Right kidney (tissue), 9 donors: ENCODE data around the gene SRMS.

ENCODE experiments used
- DNase-seq: peaks from one replicate; pipeline ENCODE4 v3.0.0-alpha.2; 2016
- long read RNA-seq, 8 donors: transcript quantifications; one replicate each; lab custom pipeline, GENCODE V29; 2026

Gene SRMS, protein sequence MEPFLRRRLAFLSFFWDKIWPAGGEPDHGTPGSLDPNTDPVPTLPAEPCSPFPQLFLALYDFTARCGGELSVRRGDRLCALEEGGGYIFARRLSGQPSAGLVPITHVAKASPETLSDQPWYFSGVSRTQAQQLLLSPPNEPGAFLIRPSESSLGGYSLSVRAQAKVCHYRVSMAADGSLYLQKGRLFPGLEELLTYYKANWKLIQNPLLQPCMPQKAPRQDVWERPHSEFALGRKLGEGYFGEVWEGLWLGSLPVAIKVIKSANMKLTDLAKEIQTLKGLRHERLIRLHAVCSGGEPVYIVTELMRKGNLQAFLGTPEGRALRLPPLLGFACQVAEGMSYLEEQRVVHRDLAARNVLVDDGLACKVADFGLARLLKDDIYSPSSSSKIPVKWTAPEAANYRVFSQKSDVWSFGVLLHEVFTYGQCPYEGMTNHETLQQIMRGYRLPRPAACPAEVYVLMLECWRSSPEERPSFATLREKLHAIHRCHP
- long read RNA-seq, donor 1, result 0 reads
- long read RNA-seq, donor 2, result 0 reads
- long read RNA-seq, donor 3, result 0 reads
- long read RNA-seq, donor 4, result 0 reads
- long read RNA-seq, donor 5, result 0 reads
- long read RNA-seq, donor 6, result 0 reads
- long read RNA-seq, donor 7, result 0 reads
- long read RNA-seq, donor 8, result 0 reads

DNA sequence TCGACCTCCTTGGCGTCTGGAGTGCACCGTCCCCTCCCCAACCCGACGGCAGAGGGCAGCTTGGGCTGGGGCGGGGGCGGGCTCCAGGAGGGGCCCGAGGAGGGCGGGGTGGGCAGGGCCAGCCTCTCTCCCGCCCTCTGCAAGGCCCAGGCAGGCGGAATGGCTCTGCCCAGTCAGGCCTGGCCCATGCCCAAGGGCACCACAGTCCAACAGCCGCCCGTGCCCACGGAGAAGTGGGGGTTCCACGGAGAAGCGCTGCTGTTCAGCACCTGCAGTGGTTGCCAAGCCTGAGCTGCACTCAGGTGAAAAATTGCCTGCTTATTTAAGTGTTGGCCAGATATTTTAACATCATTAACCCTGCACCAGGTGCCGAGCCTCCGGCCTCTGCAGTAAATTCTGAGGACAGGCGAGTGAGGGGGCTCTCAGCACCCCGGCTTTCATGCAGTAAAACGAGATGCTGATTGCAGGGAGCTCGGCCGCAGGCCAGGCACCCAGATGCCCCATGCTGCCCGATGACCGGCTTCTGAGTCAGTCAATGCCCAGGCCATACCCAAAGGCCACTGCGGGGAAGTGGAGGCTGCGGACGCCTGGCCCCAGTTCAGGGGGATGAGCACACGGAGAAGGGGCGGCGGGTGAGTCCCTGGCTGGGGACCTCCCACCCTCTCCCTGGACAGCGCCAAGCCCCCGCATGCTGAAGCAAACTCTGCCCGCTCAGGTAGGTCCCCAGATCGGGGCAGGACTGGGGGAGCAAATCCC is at the start of gene SRMS:
SRMS (minus strand) TSS at position 25 of the 756 bp plus-strand sequence. CDS start 286 bp downstream, outside the sequence.
- no peak for DNase-seq

DNA sequence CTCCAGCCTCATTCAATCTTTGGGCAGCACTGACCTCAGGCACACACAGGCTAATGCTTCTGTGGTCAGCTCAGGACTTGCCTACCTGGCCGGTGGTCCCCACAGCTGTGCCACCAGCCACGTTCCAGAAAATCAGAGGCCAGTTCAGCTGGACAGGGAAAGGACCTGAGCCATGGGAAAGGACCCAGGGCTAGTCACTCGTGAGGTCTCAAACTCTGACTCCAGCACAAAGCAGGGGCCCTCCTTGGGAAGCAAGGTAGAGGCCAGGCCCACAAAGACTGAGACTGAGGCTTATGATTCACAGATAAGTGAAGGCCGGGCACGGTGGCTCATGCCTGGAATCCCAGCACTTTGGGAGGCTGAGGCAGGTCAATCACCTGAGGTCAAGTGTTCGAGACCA is 48.9 kb upstream of the SRMS start:
- no peak for DNase-seq

DNA sequence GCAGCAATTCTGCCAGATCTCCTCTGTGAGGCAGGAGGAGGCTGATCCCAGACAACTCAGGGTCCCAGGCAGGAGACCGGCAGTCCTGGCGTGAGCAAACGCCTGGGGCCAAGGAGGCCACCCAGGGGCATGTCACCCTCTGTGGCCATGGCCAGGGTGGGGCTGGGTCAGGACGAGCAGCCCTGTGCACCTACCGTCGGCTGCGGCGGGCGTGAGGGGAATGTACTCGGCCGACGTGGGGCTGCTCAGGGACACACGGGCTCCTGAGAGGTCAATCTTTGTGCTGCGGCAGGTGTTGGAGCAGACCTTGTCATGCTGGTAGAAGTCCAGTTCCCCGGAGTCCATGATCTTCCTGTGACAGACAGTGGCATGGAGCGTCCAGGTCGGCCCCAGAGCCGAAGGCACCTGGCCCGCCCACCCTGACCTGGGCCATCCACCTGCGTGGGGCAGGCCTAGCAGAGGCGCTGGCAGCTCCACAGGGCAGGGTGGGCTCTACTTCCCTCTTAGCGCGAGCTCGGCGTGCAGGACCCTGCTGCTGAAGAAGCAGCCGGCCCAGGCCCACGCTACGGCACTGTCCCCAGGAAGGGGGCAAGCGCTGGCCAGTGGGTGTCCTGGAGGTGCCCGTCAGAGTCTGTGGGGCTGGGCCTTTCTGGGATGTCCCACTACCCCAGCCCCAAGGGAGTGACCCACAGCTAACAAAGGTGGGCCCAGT is 48.0 kb upstream of the SRMS start:
- no peak for DNase-seq

DNA sequence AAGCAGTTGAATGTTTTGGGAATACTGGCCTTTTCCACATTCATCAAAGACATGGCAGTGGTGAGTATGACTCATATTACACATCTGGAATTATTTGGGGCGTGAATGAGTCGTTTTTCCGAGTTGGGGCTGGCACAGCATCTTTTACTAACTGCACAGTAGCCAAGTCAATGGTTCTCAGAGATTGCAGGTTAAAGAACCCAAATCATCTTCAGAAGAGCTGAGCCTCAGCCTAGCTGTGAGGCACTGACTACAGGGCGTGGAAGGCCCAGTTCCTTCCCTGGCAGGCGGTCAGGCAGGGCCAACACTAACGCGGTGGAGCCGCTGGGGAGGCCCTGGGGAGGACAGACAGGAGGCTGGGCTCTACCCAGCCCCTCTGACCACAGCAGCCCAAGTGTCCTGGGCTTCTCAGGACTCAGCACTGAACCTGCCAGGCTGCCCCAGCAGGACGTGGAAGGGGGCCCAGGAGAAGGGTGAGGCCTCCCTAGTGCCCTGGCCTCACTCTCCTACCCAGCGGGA is 46.6 kb upstream of the SRMS start:
- DNase-seq, result no peak

DNA sequence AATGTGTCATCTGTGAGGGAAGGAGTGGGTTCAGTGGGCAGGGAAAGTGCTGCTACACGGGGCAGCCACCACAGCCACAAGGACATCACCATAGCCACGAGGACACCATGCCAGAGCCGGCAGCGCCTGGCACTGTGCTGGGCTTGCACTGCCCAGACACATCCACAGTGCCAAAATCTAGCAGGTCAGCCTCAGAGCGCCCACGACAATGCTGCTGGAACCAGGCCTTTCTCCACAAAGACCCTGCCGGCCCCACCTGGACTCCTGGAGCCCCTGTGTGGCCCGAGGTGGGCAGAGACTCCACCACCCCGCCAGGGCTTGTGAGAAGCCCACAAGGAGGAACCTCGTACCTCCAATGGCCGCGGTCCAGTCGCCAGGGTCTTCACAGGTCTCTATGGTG is 45.1 kb upstream of the SRMS start:
- DNase-seq, result no peak

DNA sequence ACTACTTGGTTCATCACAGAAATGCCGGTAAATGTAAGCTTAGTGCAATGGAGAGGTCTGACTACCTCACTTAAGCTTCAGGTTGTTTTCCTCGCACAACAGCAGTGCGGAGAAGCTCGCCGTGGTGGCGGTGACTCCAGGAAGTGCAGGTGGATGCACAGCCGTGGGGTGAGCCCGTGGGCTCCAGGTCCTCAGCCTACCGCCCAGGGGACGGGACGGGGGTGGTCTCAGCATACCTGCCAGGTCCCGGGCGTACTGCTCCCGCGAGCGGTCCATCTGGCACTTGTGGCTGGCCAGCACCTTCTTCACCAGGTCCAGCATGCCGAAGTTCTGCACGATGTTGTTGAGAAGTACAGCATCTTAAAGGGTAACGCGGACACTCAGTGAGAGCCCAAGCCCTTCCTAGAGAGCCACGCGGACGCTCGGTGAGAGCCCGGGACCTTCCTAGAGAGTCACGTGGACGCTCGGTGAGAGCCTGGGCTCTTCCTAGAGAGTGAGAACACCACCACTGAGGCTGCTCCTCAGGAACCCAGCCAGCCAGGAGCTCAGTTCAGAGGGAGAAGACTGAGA is 44.3 kb upstream of the SRMS start:
- no peak for DNase-seq

DNA sequence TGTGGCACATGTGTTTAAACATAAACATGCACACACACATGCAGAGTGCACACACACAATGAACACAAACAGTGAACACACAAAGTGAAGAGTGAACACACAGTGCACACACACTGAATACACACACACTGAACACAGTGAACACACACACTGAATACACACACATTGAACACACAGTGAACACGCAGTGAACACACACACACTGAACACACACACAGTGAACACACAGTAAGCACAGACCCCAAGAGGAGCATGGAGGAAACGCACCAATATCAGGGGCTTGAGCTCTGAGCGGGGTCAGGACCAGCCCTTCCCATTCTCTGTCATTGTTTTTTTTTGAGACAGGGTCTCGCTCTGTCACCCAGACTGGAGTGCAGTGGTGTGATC is 43.6 kb upstream of the SRMS start:
- no peak for DNase-seq

DNA sequence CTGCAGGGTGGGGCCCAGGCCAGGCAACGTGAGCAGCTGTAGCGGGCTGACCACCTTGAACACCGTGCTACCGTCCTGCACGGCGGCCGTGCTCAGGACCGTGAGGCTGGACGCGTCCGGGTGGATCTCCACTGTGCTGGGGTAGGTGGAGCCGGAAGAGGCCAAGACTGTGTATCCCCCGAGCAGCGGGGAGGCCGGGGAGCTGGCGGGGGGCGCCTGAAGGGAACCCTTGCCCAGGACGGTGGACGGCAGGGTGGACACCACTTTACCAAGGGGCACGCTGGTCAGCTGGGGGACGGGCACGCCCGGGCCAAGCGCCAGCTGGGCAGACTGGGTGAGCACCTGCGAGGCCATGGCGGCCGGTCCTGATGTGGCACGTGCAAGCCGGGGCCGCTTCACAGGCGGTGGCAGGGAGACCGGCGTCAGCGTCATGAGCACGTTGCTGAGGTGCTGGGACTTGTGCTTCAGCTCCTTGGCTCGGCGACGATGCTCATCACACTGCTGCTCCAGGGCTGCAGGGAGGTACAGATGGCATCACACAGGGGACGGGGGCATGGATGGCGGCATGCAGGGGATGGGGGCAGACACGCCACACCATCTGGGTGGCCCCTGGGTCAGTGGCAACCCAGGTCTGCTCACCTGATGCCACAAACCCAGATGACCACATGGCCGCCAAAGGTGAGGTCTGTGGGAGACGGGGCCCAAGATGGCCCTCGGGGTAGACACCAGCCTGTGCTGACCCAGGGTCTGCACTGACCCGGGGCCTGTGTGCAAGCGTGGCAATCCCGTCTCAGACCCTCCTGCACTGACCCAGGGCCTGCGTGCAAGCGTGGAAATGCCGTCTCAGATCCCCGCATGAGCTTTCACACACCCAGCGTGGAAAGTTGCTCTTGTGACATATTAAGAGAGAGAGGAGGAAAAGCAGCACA is 42.9 kb upstream of the SRMS start:
- DNase-seq, result no peak

DNA sequence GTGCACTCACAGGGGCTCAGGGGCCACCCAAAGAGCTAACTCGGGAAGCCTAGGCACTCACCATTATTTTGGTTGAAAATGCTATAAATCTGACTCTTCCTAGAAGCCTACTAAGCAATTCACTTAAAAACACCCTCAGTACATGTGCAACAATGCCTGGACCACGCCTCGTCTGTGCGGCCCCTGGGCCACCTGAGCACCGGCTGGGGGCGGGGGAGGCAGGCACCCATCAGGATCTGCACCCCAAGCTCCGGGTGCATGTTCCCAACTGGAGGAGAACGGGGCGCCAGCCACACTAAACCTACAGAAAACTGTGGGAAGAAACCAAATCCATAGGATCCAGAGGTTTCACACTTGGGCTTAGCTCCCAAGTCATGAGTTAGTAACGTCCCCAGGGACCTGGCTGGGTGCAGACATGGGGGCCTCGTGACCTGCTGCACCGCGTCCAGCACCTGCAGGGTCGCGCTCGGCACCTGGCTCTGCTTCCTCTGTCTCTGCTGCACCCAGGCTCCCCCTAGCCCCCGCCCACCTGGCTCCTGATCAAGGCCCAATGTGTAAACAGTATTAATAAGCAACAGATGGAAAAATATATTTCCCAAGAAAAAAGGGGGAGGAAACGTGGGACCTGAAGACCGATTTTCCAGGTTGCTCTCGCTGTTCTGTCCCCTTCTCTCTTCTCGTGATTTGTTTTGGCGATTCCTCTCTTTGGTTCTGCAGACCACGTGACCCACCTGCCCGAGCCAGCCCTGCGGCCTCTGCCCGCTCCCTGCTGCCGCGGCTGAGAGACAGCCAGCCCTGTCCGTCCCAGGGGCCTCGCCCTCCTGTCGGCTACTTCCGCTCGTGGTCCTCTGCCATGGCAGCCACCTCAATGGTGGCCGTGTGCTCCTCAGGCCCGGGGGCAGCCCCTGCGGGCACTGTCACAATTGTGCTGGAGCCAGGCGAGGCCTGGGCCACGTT is 42.0 kb upstream of the SRMS start:
- DNase-seq, result no peak

DNA sequence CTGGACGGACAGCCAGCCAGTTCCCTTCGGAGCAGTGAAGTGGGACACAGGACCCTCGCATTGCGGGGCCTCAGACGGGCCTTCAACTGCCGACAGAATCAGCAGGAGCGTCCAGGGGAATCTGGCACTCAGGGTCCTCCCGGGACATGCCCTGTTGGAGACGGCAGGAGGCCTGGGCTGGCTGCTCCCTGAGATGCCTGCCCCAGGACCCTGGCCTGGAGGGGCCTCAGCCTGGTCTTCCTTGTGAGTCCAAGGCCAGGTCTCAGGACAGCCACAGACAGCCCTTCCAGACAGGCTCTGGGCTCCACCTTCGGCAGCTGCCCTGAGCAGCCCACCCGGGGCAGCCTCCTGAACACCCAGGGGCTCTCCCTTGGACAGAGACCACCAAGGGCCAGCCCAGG is 41.1 kb upstream of the SRMS start:
- no peak for DNase-seq

DNA sequence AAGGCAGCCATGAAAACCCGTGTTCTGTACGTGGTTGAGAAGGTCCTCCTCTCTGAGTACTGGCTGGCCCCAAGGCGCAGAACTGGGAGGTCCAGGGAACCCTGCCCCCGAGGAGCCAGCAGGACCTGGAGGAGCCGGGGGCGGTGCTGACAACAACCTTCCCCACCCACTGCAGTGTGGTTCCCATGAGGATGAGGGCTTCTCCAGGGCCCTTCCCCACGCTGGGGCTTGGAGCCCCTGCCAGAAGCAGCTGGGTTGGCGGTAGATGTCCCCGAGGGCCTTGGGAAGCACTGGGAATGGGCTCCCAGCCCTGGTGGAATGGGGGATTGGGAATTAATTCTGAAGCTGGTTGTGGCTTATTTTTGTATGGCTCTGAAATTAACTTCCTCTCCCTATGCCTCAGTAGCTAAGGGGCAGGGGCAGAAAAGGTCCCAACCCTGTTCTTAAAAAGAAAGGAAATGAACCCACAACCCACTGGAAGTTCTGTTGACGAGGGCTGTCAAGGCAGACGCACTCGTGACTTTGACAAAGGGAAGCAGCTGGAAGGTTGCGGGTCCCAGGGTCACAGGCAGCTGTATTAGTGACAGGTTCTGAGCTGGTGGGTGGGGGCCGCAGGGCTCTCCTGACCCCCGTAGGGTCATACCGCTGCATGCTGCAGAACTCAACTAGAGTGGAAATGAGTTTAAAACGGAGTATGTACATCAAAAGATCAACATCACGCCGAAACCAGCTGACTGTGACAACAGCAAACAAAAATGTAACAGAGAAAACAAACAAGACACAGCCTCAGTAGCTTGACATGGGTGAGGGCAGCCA is 40.4 kb upstream of the SRMS start:
- no peak for DNase-seq

DNA sequence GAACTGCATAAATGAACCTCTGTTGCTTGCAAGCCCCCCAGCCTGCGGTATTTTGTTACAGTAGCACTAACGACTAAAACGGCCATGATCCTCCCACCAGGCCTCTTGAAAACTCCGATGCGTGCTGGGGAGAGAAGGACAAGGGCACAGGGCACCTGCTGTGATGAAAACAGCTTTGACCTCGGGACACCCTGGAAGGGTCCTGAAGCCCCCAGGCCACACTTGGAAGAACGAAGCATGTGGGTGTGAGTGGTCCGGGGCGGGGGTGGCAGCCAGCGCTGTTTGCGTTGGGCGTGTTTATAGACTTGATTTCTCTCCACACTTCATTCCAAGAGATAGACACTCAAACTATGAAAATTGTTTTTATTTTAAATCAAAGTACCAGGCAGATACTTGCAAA is 39.7 kb upstream of the SRMS start:
- no peak for DNase-seq

DNA sequence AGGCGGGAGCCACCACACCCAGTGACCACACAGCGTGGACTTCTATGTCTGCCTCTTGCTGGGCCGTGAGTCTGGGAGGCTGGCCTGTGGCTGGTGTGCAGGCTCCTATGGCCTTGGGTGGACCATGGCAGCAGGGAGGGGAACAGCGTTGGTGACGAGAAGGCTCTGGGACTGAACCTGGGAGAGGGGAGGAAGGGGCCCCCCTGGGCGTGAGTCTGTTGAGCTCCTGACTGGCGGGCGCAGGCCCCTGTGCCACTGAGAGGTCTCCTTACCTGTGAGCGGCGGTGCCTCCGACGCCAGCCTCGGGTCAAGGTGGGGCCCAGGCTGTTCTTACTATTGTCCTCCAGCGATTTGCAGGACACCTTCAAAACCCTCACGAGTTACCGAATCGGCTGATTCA is 39.2 kb upstream of the SRMS start:
- DNase-seq, result no peak

DNA sequence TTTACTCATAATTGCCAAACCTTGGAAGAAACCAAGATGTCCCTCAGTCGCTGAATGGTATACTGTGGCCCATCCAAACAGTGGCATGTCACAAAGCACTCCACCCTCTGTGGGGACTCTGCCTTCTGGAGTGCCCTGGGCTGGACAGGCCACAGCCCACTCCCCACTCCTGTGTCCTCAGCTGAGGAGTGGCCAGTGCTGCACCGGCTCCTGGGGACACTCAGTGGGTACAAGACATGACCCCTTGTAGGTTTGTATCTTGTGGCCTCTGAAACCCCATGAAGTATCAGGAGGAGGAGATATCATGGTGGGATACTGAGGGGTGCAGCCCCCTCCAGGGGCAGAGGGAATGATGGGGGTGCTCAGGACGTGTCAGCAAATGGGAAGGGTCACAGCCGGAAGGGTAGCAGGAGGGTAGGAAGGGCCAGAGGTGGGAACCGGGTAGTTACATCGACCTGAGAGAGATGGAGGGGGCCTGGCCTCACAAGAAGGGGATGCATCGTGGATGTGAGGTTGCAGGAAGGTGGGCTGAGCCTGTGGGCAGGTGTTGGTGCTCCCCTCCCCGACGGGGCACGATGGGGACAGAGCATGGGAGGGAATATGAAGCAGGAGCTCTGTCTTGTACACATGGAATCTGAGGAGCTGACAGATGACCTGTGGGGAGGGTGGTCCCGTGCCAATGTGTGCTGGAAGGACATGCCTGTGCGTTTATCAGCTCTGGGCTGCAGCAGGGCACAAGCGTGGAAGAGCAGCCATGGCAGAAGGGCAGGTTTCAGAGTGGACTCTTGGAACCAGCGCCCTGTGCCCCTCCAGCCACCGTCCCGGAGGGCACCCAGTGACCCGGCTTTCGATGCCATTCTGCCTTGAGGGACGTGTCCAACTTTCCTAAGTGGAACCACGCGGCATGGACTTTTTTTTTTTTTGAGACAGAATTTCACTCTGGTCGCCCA is 38.3 kb upstream of the SRMS start:
- no peak for DNase-seq

DNA sequence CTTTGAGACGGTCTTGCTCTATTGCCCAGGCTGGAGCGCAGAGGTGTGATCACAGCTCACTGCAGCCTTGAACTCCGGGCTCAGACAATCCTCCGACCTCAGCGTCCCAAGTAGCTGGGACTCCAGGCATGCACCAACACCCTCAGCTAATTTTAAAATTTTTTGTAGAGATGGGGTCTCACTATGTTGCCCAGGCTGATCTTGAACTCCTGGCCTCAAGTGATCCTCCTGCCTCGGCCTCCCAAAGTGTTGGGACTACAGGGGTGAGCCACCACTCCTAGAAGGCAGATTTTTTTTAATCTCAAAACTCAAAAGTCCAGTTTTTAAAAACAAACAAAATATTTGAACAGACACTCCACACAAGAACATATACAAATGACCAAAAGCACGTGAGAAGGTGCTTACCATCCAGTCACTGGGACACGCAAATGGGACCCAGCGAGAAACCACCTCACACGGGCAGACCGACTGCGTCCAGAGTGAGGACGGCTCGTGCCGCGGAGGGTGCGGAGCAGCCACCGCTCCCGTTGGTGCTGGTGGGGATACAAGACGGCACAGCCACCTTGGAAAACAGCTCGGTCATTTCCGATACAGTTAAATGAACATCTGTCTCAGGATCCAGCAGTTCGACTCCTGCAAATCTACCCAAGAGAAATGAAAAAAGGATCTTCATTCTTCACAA is 35.0 kb upstream of the SRMS start:
- no peak for DNase-seq

DNA sequence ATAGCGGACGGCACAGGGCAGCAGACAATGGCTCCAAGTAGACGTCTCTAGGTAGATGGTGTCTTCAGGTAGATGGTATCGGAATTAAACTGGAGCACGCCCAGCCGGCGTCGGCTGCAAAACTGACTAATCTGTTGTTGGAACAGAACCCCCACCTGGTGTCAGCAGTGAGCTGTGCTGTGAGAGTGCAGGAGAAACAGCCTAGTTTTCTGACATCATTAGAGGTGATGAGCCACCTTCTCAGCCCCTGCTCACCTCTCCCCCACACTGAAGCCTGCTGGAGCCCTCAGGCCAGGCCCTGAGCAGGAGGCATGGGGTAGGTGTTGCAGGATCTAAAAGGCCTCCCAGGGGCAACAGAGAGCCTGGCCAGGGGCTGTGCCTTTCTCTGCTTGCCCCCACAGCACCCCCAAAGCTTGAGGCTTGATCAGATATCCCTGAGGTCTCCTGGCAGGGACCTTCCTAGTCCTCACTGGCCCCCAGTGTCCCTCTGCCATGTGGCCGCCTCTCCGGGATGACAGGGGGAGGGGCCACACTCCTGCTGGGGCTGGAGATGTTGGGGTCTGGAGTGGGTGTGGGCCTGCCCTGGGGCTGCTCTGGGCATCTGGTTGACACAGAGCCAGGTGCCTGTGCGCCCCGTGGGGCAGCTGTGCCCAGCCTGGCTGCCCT is 33.4 kb upstream of the SRMS start:
- DNase-seq, result no peak
